Breast epithelium (tissue), 3 donors: ENCODE results near the gene RGL1.

Source experiments
- POLR2A ChIP-seq: fragments of 450-650 bp; IDR thresholded peaks from one replicate; pipeline ENCODE4 v1.6.1; 2016; ENCODE audit warnings: antibody characterized with exemption, mild to moderate bottlenecking, moderate library complexity
- POLR2AphosphoS5 ChIP-seq, 3 donors: sonication (generic); formaldehyde crosslinking; IDR thresholded peaks; one replicate each; pipeline ENCODE4 v1.6.1; 2017; ENCODE audit warnings: antibody characterized with exemption in 3 of 3
- TF ChIP-seq, protein P1 (sequence below), 3 donors: fragments of 450-650 bp; IDR thresholded peaks; one replicate each; pipeline ENCODE4 v1.5.1; 2016 to 2017; ENCODE audit warnings: antibody characterized with exemption in 3 of 3, mild to moderate bottlenecking in 3 of 3, moderate library complexity in 3 of 3

GRCh38 chr1:183916574-183916973 is 111.7 kb downstream of the RGL1 start:
- TF ChIP-seq, protein P1, sequence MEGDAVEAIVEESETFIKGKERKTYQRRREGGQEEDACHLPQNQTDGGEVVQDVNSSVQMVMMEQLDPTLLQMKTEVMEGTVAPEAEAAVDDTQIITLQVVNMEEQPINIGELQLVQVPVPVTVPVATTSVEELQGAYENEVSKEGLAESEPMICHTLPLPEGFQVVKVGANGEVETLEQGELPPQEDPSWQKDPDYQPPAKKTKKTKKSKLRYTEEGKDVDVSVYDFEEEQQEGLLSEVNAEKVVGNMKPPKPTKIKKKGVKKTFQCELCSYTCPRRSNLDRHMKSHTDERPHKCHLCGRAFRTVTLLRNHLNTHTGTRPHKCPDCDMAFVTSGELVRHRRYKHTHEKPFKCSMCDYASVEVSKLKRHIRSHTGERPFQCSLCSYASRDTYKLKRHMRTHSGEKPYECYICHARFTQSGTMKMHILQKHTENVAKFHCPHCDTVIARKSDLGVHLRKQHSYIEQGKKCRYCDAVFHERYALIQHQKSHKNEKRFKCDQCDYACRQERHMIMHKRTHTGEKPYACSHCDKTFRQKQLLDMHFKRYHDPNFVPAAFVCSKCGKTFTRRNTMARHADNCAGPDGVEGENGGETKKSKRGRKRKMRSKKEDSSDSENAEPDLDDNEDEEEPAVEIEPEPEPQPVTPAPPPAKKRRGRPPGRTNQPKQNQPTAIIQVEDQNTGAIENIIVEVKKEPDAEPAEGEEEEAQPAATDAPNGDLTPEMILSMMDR (IDR thresholded peaks at IDR 0.05): no peak
- TF ChIP-seq POLR2A: no peak
- no peak for TF ChIP-seq POLR2AphosphoS5 (IDR thresholded peaks at IDR 0.05)
